Smooth muscle cell (in vitro differentiated cells): ENCODE results near the gene TDRD3. TPM values are rescaled to one million over a fixed set of nuclear protein-coding genes. Genes with fewer than 3 reads are reported as not detected.

Experiments used
- DNase-seq: peaks from one replicate; lab custom pipeline; 2025; ENCODE audit not compliant: unreplicated experiment; lab: John Stamatoyannopoulos, UW
- H2AFZ ChIP-seq: fragments of 200-600 bp; sonication (generic); 2 replicates; pipeline ENCODE4 v1.6.0; 2016; ENCODE audit warnings: antibody characterized with exemption, low read depth, mild to moderate bottlenecking
- H3F3A ChIP-seq: fragments of 200-600 bp; sonication (generic); 2 replicates; pipeline ENCODE4 v1.6.0; 2017; ENCODE audit warnings: antibody characterized with exemption, low read depth
- H3K27ac ChIP-seq: fragments of 200-600 bp; sonication (generic); 2 replicates; pipeline ENCODE4 v1.5.1; 2016; ENCODE audit warnings: low read depth, mild to moderate bottlenecking
- H3K27me3 ChIP-seq: fragments of 200-600 bp; sonication (generic); 2 replicates; pipeline ENCODE4 v1.6.1; 2016; ENCODE audit warnings: low read depth, mild to moderate bottlenecking
- H3K36me3 ChIP-seq: fragments of 200-600 bp; sonication (generic); 2 replicates; pipeline ENCODE4 v1.5.1; 2016; ENCODE audit warnings: low read depth
- H3K4me1 ChIP-seq: fragments of 200-600 bp; sonication (generic); 2 replicates; pipeline ENCODE4 v1.5.1; 2016; ENCODE audit warnings: low read depth
- H3K4me2 ChIP-seq: fragments of 200-600 bp; sonication (generic); 2 replicates; pipeline ENCODE4 v1.6.0; 2016; ENCODE audit warnings: mild to moderate bottlenecking
- H3K4me3 ChIP-seq: fragments of 200-600 bp; sonication (generic); 2 replicates; pipeline ENCODE4 v1.5.1; 2016; ENCODE audit warnings: mild to moderate bottlenecking
- H3K79me2 ChIP-seq: fragments of 200-600 bp; sonication (generic); 2 replicates; pipeline ENCODE4 v1.6.0; 2016; ENCODE audit warnings: low read depth, mild to moderate bottlenecking
- H3K9ac ChIP-seq: fragments of 200-600 bp; sonication (generic); 2 replicates; pipeline ENCODE4 v1.6.0; 2016; ENCODE audit warnings: low read depth
- H3K9me3 ChIP-seq: fragments of 200-600 bp; sonication (generic); replicated peaks from 2 replicates; pipeline ENCODE4 v1.5.1; 2016; ENCODE audit warnings: low read depth
- H4K20me1 ChIP-seq: fragments of 200-600 bp; sonication (generic); 2 replicates; pipeline ENCODE4 v1.6.0; 2016; ENCODE audit warnings: low read depth
- WGBS: methylation state at CpG from one replicate; pipeline ENCODE4 v1.1.7; 2016; ENCODE audit warnings: low lambda C conversion rate; 5-methylcytosine and 5-hydroxymethylcytosine counted together
- polyA plus RNA-seq: library from polyadenylated mRNA; unstranded; fragments of >200 nt; fragmentation: Nextera tagmentation; extraction: Ambion mirVana; gene quantifications from 2 replicates; pipeline ENCODE4 v1.2.1, GENCODE V29; 2016
- total RNA-seq: library from RNA; depleted of rRNA; stranded (reverse); fragments of >200 nt; gene quantifications from 2 replicates; pipeline ENCODE4 v1.2.3, GENCODE V29; 2014
- TF ChIP-seq, protein P1 (sequence below): fragments of 200-600 bp; sonication (generic); IDR thresholded peaks from 2 replicates; pipeline ENCODE4 v1.5.1; 2017; ENCODE audit warnings: borderline replicate concordance, mild to moderate bottlenecking, antibody characterized with exemption; ENCODE audit not compliant: insufficient read depth, poor library complexity, severe bottlenecking

TDRD3 gene
- total and polyA plus RNA-seq, 2 experiments from 2014 or later: 7.3 to 20.4 TPM

DNA sequence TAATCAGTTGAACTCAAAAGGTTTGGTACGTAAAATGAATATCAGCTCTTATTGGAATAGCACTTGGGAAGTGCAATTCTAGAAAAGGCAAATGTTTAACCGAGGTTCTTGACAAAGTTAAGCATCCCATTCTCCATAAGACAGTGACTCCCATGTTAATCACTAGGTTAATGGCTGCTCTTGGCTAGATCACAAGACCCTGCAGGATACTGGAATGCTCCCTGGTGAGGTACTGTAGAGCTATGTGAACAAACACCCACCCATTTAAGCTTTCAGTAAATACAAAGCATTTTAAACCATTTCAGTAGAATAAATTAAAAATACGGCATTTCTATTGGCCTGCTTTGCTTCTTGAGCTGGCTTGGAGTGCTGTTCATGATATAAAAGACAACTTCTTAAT lies 56.5 kb downstream of the TDRD3 start:
- Histone ChIP-seq H3K9me3 (no peaks in the 10 kb centered on the region), H3K27ac (no peak overlapping the region), H3K4me1 (no peaks in the 10 kb centered on the region), H3F3A (no peaks in the 10 kb centered on the region), H3K27me3 (no peaks in the 10 kb centered on the region), H3K9ac (no peak overlapping the region), H2AFZ (no peak overlapping the region), H3K4me2 (no peak overlapping the region), H4K20me1 (no peaks in the 10 kb centered on the region), H3K79me2 (no peaks in the 10 kb centered on the region), H3K36me3 (no peaks in the 10 kb centered on the region), H3K4me3 (no peak overlapping the region)
- 87% methylated on average over 3 of the region's 3 CpGs for WGBS
- DNase-seq: no peak
- TF ChIP-seq, protein P1, sequence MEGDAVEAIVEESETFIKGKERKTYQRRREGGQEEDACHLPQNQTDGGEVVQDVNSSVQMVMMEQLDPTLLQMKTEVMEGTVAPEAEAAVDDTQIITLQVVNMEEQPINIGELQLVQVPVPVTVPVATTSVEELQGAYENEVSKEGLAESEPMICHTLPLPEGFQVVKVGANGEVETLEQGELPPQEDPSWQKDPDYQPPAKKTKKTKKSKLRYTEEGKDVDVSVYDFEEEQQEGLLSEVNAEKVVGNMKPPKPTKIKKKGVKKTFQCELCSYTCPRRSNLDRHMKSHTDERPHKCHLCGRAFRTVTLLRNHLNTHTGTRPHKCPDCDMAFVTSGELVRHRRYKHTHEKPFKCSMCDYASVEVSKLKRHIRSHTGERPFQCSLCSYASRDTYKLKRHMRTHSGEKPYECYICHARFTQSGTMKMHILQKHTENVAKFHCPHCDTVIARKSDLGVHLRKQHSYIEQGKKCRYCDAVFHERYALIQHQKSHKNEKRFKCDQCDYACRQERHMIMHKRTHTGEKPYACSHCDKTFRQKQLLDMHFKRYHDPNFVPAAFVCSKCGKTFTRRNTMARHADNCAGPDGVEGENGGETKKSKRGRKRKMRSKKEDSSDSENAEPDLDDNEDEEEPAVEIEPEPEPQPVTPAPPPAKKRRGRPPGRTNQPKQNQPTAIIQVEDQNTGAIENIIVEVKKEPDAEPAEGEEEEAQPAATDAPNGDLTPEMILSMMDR: no peak

DNA sequence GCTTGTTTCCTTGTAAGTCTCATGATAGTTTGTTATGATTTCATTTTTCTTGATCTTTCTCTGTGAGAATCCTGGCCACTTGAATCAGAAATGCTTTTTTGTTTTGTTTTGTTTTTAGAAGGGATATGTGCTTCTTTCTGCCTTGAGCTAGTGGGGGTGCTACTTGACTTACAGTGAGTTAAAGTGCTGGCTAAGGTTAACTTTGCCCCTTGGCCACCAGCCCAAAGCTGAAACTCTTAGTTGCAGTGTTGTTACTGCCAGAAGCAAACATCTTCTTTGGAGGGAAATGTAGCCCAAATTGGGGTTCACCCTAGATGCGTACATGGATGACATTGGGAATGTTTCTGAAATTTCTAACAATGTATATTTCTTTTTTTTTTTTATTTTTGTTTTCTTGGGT lies 57.4 kb downstream of the TDRD3 start:
- WGBS: 91% methylated on average over 1 of the region's 1 CpG
- Histone ChIP-seq H3K27me3 (no peaks in the 10 kb centered on the region), H3K9me3 (no peaks in the 10 kb centered on the region), H3K4me2 (no peak overlapping the region), H3K4me1 (no peaks in the 10 kb centered on the region), H3K36me3 (no peaks in the 10 kb centered on the region), H3K4me3 (no peak overlapping the region), H2AFZ (no peak overlapping the region), H3K9ac (no peak overlapping the region), H3K79me2 (no peaks in the 10 kb centered on the region), H4K20me1 (no peaks in the 10 kb centered on the region), H3F3A (no peaks in the 10 kb centered on the region), H3K27ac (no peak overlapping the region)
- no peak for DNase-seq
- TF ChIP-seq, protein P1: no peak

DNA sequence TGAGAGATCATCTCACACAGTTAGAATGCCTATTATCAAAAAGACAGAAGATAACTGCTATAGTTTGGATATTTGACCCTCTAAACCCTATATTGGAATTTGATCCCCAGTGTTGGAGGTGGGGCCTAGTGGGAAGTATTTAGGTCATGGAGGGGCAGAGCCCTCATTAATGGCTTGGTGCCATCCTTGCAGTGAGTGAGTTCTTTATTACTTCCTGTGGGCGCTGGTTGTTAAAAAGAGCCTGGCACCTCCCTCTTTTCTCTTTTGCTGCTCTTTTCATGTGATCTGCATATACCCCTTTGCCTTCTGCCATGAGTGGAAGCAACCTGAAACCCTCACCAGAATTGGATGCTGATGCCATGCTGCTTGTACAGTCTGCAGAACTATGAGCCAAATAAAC lies 66.8 kb downstream of the TDRD3 start:
- Histone ChIP-seq H2AFZ (no peak overlapping the region), H3K4me2 (no peak overlapping the region), H3K36me3 (peaks cover 4% of the 10 kb centered on the region), H4K20me1 (no peaks in the 10 kb centered on the region), H3K9me3 (no peaks in the 10 kb centered on the region), H3K27me3 (no peaks in the 10 kb centered on the region), H3F3A (no peaks in the 10 kb centered on the region), H3K27ac (no peak overlapping the region), H3K4me1 (no peaks in the 10 kb centered on the region), H3K4me3 (no peak overlapping the region), H3K9ac (no peak overlapping the region), H3K79me2 (no peaks in the 10 kb centered on the region)
- 93% methylated on average over 1 of the region's 1 CpG for WGBS
- TF ChIP-seq, protein P1: no peak
- no peak for DNase-seq

- WGBS: 96% methylated on average over 3 of the region's 3 CpGs
- no peak overlapping the region for H3K4me3 ChIP-seq
- TF ChIP-seq, protein P1: no peak
- H3K9me3 ChIP-seq: no peaks in the 10 kb centered on the region
- H3K9ac ChIP-seq: no peak overlapping the region
- no peaks in the 10 kb centered on the region for H4K20me1 ChIP-seq
- no peak overlapping the region for H3K4me2 ChIP-seq
- H3K4me1 ChIP-seq: no peaks in the 10 kb centered on the region
- no peaks in the 10 kb centered on the region for H3K27me3 ChIP-seq
- no peaks in the 10 kb centered on the region for H3F3A ChIP-seq
- no peak overlapping the region for H3K27ac ChIP-seq
- peaks cover 3% of the 10 kb centered on the region for H3K36me3 ChIP-seq
- DNase-seq: no peak
- H2AFZ ChIP-seq: no peak overlapping the region
- H3K79me2 ChIP-seq: no peaks in the 10 kb centered on the region
These were observed 70.1 kb downstream of the TDRD3 start for GRCh38 chr13:60467098-60467497.
